SIG-M5 treated with dmso at 0.1 percent for 504 hours (cell line): ENCODE results near the gene METTL4.
"Not testable (repeated sequence)": the region's sequence is repeated elsewhere in the genome, so short reads cannot be mapped to it uniquely, and the experiment has no call there.

ENCODE experiments used
- DNase-seq: peaks from one replicate; lab custom pipeline; 2025; ENCODE audit not compliant: unreplicated experiment; lab: John Stamatoyannopoulos, UW

METTL4 gene

GRCh38 chr18:2524794-2525198, 46.5 kb downstream of the METTL4 start:
- not testable (repeated sequence) for DNase-seq

- no peak for DNase-seq
Measured at GRCh38 chr18:2522112-2522511, 49.2 kb downstream of the METTL4 start.

- no peak for DNase-seq
Measured at GRCh38 chr18:2518473-2518872, 52.8 kb downstream of the METTL4 start.

GRCh38 chr18:2515908-2516625, 55.2 kb downstream of the METTL4 start:
- peak; percentile 79 for DNase-seq

- no peak for DNase-seq
Measured at GRCh38 chr18:2515171-2515787, 56.0 kb downstream of the METTL4 start.

GRCh38 chr18:2513616-2514015, 57.7 kb downstream of the METTL4 start:
- DNase-seq, result no peak

GRCh38 chr18:2512059-2512458, 59.2 kb downstream of the METTL4 start:
- DNase-seq, result no peak

GRCh38 chr18:2511451-2511850, 59.9 kb downstream of the METTL4 start:
- DNase-seq, result no peak

- DNase-seq, result no peak
Measured at GRCh38 chr18:2510416-2510815, 60.9 kb downstream of the METTL4 start.

- no peak for DNase-seq
Measured at GRCh38 chr18:2508678-2509077, 62.6 kb downstream of the METTL4 start.

- no peak for DNase-seq
Measured at GRCh38 chr18:2508155-2508554, 63.1 kb downstream of the METTL4 start.

- DNase-seq, result no peak
Measured at GRCh38 chr18:2504642-2505041, 66.7 kb downstream of the METTL4 start.

GRCh38 chr18:2502880-2503279, 68.4 kb downstream of the METTL4 start:
- no peak for DNase-seq

- no peak for DNase-seq
Measured at GRCh38 chr18:2502394-2502793, 68.9 kb downstream of the METTL4 start.

- no peak for DNase-seq
Measured at GRCh38 chr18:2497797-2498196, 73.5 kb downstream of the METTL4 start.

GRCh38 chr18:2495381-2495780, 75.9 kb downstream of the METTL4 start:
- DNase-seq, result no peak

GRCh38 chr18:2494921-2495320, 76.4 kb downstream of the METTL4 start:
- no peak for DNase-seq
